HepG2 (cell line): ENCODE results near the gene CDK8. TPM values are rescaled to one million over a fixed set of nuclear protein-coding genes. Genes with fewer than 3 reads are reported as not detected.

Experiments used
- ARID2 ChIP-seq: sonication (generic); formaldehyde crosslinking; IDR thresholded peaks from 2 replicates; pipeline ENCODE4 v1.8.1; 2022; ENCODE audit warnings: mild to moderate bottlenecking, missing genetic modification reagents, borderline replicate concordance
- KMT2A ChIP-seq: sonication (generic); formaldehyde crosslinking; IDR thresholded peaks from 2 replicates; pipeline ENCODE4 v1.4.0; 2020; ENCODE audit warnings: missing genetic modification reagents
- PAX8 ChIP-seq: sonication (generic); formaldehyde crosslinking; IDR thresholded peaks from 2 replicates; pipeline ENCODE4 v1.8.0; 2022; ENCODE audit warnings: mild to moderate bottlenecking, missing genetic modification reagents, borderline replicate concordance
- SAFB2 ChIP-seq: sonication (generic); formaldehyde crosslinking; IDR thresholded peaks from 2 replicates; pipeline ENCODE4 v1.5.1; 2020; ENCODE audit warnings: missing genetic modification reagents, low read depth, mild to moderate bottlenecking, borderline replicate concordance
- UBTF ChIP-seq: sonication (generic); formaldehyde crosslinking; IDR thresholded peaks from 2 replicates; pipeline ENCODE4 v1.4.0; 2020; ENCODE audit warnings: mild to moderate bottlenecking, missing genetic modification reagents
- ZBTB42 ChIP-seq: sonication (generic); formaldehyde crosslinking; IDR thresholded peaks from 2 replicates; pipeline ENCODE4 v1.5.0; 2020; ENCODE audit warnings: mild to moderate bottlenecking, missing genetic modification reagents
- ZBTB7B ChIP-seq: sonication (generic); formaldehyde crosslinking; IDR thresholded peaks from 2 replicates; pipeline ENCODE4 v1.4.0; 2020; ENCODE audit warnings: missing genetic modification reagents
- ZHX2 ChIP-seq, 2 experiments: sonication (generic) in 1 of 2; formaldehyde crosslinking in 1 of 2; IDR thresholded peaks; 2 replicates each; pipeline versions ENCODE4 v1.6.1 to v1.9.0; 2014 to 2022; ENCODE audit warnings: antibody characterized with exemption in 1 of 2, borderline replicate concordance in 1 of 2, inconsistent platforms in 1 of 2, low read depth in 1 of 2, missing genetic modification reagents in 1 of 2
- ZNF24 ChIP-seq: fragments of 450-650 bp; IDR thresholded peaks from 2 replicates; pipeline ENCODE4 v1.6.1; 2017; ENCODE audit warnings: antibody characterized with exemption, mild to moderate bottlenecking
- ZNF329 ChIP-seq: sonication (generic); formaldehyde crosslinking; IDR thresholded peaks from 2 replicates; pipeline ENCODE4 v1.9.0; 2021; ENCODE audit warnings: low read depth, mild to moderate bottlenecking, missing genetic modification reagents
- ZNF382 ChIP-seq: sonication (generic); formaldehyde crosslinking; IDR thresholded peaks from 2 replicates; pipeline ENCODE4 v1.5.0; 2020; ENCODE audit warnings: missing genetic modification reagents, mild to moderate bottlenecking, borderline replicate concordance
- ZNF44 ChIP-seq: sonication (generic); formaldehyde crosslinking; IDR thresholded peaks from 2 replicates; pipeline ENCODE4 v1.5.1; 2020; ENCODE audit warnings: mild to moderate bottlenecking, missing genetic modification reagents
- ZNF460 ChIP-seq: sonication (generic); formaldehyde crosslinking; IDR thresholded peaks from 2 replicates; pipeline ENCODE4 v1.5.1; 2020; ENCODE audit warnings: missing genetic modification reagents, mild to moderate bottlenecking, borderline replicate concordance
- ZNF607 ChIP-seq: sonication (generic); formaldehyde crosslinking; IDR thresholded peaks from 2 replicates; pipeline ENCODE4 v1.5.1; 2020; ENCODE audit warnings: missing genetic modification reagents, mild to moderate bottlenecking, borderline replicate concordance
- ZNF770 ChIP-seq: sonication (generic); formaldehyde crosslinking; IDR thresholded peaks from 2 replicates; pipeline ENCODE4 v1.5.0; 2020; ENCODE audit warnings: mild to moderate bottlenecking, missing genetic modification reagents
- polyA plus RNA-seq, 8 experiments: library from polyadenylated mRNA; depleted of rRNA in 3 of 8; stranded (reverse) in 7 of 8; unstranded in 1 of 8; fragments of >200 nt; fragmentation: Illumina TruSeq in 4 of 8; extraction: Trizol in 4 of 8; gene quantifications; 2 replicates each; pipeline versions ENCODE4 v1.2.1 to v1.2.3, GENCODE V29; 2011 to 2016; ENCODE audit warnings: low read depth in 4 of 8, missing spikeins in 1 of 8, mixed read lengths in 1 of 8; ENCODE audit not compliant: insufficient read depth in 1 of 8
- total RNA-seq, 5 experiments: library from RNA; depleted of rRNA; stranded (reverse); fragments of >200 nt; fragmentation: Illumina TruSeq; extraction: Trizol; gene quantifications; 2 replicates each; pipeline ENCODE4 v1.2.3, GENCODE V29; 2016; ENCODE audit warnings: low read depth in 1 of 5
- TF ChIP-seq, protein P1 (sequence below): sonication (generic); formaldehyde crosslinking; IDR thresholded peaks from 2 replicates; pipeline ENCODE4 v1.9.0; 2021; ENCODE audit warnings: missing genetic modification reagents, borderline replicate concordance

Gene CDK8
- total and polyA plus RNA-seq, 2 of the 13 experiments (the other 11 are each of a cell fraction or from before 2014, with no cell fraction given) = 15.8 to 16.4 TPM

DNA sequence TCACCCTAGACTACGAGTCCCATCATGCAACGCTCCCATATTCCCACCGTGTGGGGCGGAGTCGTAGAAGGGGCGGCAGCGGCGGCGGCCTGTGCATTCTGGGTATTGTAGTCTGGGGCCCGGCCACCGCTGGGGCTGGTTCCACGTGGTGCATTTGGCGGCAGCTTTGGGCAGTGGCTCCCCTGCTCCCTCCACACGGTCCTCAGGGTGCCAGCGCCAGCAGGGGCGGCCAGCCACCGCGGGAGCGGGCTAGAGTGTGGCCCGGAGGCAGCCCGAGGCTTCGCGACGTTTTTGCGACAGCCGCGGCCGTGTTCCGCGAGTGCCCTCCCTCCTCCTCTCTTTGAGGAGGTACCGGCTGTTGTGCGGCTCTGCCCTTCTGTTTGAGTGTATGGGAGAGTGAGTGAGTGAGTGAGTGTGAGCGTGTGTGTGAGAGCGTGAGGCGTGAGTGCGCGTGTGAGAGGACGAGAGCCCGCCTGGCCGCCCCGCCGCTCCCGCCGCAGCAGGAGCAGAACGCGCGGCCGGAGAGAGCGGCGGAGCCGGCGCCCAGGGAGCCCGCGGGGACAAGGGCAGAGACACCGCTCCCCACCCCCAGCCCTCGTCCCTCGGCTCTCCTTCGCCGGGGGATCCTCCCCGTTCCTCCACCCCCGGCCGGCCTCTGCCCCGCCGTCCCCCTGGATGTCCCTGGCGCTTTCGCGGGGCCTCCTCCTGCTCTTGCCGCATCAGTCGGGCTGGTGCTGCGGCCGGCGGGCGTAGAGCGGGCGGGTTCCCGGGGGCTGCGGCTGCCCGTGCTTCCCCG, at the start of gene CDK8 (continued):
- TF ChIP-seq ZHX2 (IDR thresholded peaks at IDR 0.05; ENCODE audit: low read depth) (no peak), ZHX2 (CRISPR knock-in tag; IDR thresholded peaks at IDR 0.05; ENCODE audit: borderline replicate concordance) (no peak), PAX8 (CRISPR knock-in tag) (no peak), ZNF329 (CRISPR knock-in tag) (0 out of 2 replicates have a peak, but pooled peaks have one; percentile 20), ARID2 (CRISPR knock-in tag) (no peak), ZNF382 (CRISPR knock-in tag) (no peak), ZBTB42 (no peak), ZNF24 (no peak), ZNF44 (CRISPR knock-in tag) (no peak), ZNF607 (CRISPR knock-in tag) (no peak), ZNF460 (CRISPR knock-in tag) (no peak), ZNF770 (CRISPR knock-in tag) (no peak), ZBTB7B (CRISPR knock-in tag) (0 out of 2 replicates have a peak, but pooled peaks have one; percentile 5), KMT2A (CRISPR knock-in tag) (peak; percentile 55; the same call in 1 of the 2 replicates), SAFB2 (CRISPR knock-in tag) (no peak; the same call in 1 of the 2 replicates), UBTF (CRISPR knock-in tag) (peak; percentile 88)
- TF ChIP-seq, protein P1, sequence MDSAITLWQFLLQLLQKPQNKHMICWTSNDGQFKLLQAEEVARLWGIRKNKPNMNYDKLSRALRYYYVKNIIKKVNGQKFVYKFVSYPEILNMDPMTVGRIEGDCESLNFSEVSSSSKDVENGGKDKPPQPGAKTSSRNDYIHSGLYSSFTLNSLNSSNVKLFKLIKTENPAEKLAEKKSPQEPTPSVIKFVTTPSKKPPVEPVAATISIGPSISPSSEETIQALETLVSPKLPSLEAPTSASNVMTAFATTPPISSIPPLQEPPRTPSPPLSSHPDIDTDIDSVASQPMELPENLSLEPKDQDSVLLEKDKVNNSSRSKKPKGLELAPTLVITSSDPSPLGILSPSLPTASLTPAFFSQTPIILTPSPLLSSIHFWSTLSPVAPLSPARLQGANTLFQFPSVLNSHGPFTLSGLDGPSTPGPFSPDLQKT (CRISPR knock-in tag) = no peak
